Measurements from ENCODE around the gene ZNF175.

ZNF175 gene

DNA sequence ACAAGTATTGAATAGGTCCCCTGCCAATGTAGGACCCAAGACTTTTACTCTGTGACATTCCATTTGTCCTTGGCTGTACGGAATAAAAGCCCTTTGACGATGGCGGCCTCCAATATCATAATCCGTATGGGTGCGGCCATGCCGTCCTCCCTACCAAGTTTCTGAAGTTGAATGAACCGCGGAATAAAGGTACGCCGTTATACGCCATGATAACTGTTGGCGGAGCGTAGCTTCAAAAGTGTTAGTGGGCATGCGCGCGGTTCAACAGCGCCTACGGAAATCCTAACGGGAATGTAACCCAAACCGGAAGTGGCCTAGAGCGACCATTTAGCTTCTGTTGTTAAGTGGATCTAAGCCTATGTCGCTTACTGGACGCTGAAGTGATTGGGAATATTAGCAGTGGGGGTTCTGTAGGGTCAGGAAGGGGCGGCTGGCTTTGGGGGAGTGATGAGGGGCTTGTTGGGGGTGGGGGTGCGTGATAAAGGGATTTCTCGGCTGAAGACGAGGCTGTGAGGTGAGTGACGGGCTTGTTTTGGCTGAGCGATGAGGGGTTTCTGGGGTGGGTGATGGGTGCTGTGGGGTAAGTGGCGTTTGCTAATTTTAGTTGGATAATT lies at the start of gene ZNF175:
Gene ZNF175 (plus strand): TSS at position 322 of the 614 bp plus-strand sequence. CDS start 2,047 bp downstream, outside the sequence.
- TF ChIP-seq, protein P1, sequence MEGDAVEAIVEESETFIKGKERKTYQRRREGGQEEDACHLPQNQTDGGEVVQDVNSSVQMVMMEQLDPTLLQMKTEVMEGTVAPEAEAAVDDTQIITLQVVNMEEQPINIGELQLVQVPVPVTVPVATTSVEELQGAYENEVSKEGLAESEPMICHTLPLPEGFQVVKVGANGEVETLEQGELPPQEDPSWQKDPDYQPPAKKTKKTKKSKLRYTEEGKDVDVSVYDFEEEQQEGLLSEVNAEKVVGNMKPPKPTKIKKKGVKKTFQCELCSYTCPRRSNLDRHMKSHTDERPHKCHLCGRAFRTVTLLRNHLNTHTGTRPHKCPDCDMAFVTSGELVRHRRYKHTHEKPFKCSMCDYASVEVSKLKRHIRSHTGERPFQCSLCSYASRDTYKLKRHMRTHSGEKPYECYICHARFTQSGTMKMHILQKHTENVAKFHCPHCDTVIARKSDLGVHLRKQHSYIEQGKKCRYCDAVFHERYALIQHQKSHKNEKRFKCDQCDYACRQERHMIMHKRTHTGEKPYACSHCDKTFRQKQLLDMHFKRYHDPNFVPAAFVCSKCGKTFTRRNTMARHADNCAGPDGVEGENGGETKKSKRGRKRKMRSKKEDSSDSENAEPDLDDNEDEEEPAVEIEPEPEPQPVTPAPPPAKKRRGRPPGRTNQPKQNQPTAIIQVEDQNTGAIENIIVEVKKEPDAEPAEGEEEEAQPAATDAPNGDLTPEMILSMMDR (IDR thresholded peaks at IDR 0.05; ENCODE audit: low read depth, low read length) = no peak
- peak within 1 kb of the TSS; percentile 63 to 73 for H3K4me3 ChIP-seq (replicated peaks in 1 of 2; ENCODE audit: low read depth in 2 of 2, low read length in 2 of 2)
- peak; percentile 98 for DNase-seq (ENCODE audit: low read depth in 2 of 2)

DNA sequence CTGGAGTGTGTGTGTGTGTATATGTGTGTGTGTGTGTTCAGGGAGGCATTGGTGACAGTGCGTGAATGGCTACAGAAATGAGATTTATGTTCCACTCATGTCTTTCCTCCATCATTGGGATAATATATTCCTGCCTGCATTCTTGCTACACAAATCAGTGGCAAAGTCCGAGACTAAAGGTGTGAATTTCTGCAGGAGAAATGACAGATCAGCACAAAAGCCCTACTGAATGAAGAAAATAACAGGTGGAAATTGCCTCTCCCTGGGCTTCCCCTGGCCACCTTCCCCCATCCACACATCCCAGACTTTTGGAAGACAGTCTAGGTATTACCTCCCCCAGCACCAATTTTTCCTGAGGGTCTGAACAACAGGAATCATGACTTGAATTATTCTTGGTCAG lies 49.7 kb upstream of the ZNF175 start:
- no peak for DNase-seq (ENCODE audit: low read depth in 2 of 2)
- TF ChIP-seq, protein P1 (IDR thresholded peaks at IDR 0.05; ENCODE audit: low read depth, low read length) = no peak
- no peak overlapping the region for H3K4me3 ChIP-seq (replicated peaks in 1 of 2; ENCODE audit: low read depth in 2 of 2, low read length in 2 of 2)

DNA sequence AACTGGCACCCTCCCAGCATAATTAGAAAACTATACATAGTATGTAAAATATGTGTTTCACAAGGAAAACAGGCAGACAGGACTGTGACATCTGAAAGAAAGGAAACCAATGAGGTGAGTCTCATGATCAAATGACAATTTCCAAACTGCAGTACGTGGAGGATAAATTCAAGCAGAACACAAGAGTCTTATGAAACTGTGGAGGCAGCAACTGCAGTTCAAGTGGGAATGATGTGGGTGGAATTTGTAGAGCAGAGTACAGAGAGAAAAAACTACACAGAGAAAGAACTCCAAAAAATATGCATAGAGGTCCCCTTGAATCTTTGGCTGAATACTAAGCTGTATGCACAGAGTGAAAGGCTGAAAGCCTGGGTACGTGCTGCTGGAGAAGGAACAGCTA lies 49.3 kb upstream of the ZNF175 start:
- no peak overlapping the region for H3K4me3 ChIP-seq (replicated peaks in 1 of 2; ENCODE audit: low read depth in 2 of 2, low read length in 2 of 2)
- DNase-seq (ENCODE audit: low read depth in 2 of 2) = no peak
- TF ChIP-seq, protein P1 (IDR thresholded peaks at IDR 0.05; ENCODE audit: low read depth, low read length) = no peak

DNA sequence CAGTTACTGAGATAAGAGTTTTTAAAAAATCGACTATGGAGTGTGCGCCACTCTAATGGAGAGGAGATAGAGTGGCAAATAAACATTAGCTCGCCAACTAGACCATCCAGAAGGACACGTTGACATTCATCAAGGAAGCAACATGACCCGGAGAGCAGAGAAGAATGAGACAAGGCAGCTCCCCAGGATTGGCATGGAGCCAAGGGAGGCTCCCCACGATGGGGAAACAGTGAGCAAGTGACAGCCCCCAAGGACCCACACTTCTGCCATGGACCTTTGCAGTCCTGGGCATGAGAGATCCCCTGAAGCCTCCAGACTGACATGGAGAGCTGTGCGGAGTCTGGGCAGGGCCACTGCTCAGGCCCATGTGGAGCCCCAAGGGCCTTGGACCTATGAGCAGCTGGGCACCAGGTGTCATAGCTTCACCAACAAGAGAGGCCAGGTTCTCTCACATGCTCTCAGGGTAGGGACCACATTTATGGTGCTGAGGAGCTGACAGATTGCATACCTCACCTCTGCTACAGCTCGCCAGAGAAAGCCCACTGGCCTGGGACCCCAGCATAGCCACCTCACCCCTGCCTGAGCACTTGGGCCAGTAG lies 46.3 kb upstream of the ZNF175 start:
- DNase-seq (ENCODE audit: low read depth in 2 of 2) = no peak
- TF ChIP-seq, protein P1 (IDR thresholded peaks at IDR 0.05; ENCODE audit: low read depth, low read length) = no peak
- no peak overlapping the region for H3K4me3 ChIP-seq (replicated peaks in 1 of 2; ENCODE audit: low read depth in 2 of 2, low read length in 2 of 2)

DNA sequence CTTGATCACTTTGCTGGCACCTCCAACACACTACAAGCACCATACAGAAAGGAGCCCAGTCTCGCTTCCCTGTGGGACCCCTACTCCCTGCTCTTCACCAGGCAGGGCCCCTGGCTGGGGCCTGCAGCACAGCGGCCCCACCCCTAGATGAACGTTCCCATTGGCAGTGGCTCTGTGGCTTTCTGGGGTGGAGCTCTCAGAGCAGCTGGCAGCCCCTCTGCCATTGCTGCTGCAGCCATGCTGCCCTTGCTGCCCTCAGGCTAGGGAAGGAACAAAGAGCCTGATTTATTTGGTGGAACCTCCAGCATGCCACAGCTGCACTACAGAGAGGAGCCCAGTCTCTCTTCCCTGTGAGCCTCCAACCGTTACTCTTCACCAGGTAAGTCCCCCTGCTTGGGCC lies 45.4 kb upstream of the ZNF175 start:
- no peak overlapping the region for H3K4me3 ChIP-seq (replicated peaks in 1 of 2; ENCODE audit: low read depth in 2 of 2, low read length in 2 of 2)
- TF ChIP-seq, protein P1 (IDR thresholded peaks at IDR 0.05; ENCODE audit: low read depth, low read length) = no peak
- DNase-seq (ENCODE audit: low read depth in 2 of 2) = no peak

DNA sequence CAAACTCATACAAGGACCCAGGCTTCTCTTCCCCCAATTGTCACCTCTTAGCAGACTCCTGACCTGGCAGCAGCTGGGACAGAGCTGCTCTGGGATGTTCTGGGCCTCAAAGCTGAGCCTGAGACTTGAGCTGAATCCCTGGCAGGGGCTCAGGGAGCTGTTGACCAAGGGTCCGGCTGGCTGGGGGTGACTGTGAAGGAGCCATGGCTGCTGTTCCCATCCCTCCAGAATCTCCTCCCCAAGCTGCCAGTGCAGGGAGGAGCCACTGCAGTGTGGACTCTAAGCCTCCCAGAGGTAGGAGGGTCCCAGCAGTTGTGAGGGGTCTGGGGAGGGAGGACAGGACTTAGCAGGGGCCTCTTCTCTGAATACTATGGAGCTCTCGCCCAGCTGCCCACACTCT lies 41.8 kb upstream of the ZNF175 start:
- no peak overlapping the region for H3K4me3 ChIP-seq (replicated peaks in 1 of 2; ENCODE audit: low read depth in 2 of 2, low read length in 2 of 2)
- TF ChIP-seq, protein P1 (IDR thresholded peaks at IDR 0.05; ENCODE audit: low read depth, low read length) = no peak
- no peak for DNase-seq (ENCODE audit: low read depth in 2 of 2)

All from cardiac fibroblast (primary cell).